ENCODE measurements around the gene PRTN3. TPM values are rescaled to one million over a fixed set of nuclear protein-coding genes. Genes with fewer than 3 reads are reported as not detected.

Gene PRTN3
- total and polyA plus RNA-seq, 2 of the 4 experiments (the other 2 are of a cell fraction), result not detected

- Histone ChIP-seq H3K36me3 (ENCODE audit: control insufficient read depth, insufficient read depth, low read length) (no peaks in the 10 kb centered on the region), H3K27me3 (ENCODE audit: control insufficient read depth, insufficient read depth, low read length) (peaks cover 2% of the 10 kb centered on the region; the same call in 1 of the 2 replicates), H3K23ac (ENCODE audit: low read depth, low read length) (no peak overlapping the region), H3K79me1 (ENCODE audit: low read depth in 1 of 2, low read length in 2 of 2) (no peaks in the 10 kb centered on the region), H3K56ac (ENCODE audit: extremely low read depth, insufficient read depth, low read length) (no peak overlapping the region), H3K4me1 (ENCODE audit: control insufficient read depth, insufficient read depth, low read length) (peaks cover 3% of the 10 kb centered on the region; the same call in 1 of the 2 replicates), H2AK5ac (ENCODE audit: low read depth, low read length) (no peak overlapping the region), H3K9me1 (ENCODE audit: insufficient read depth, low read length) (no peaks in the 10 kb centered on the region), H4K20me1 (ENCODE audit: insufficient read depth, low read length) (no peaks in the 10 kb centered on the region), H3K4me2 (ENCODE audit: low read depth, low read length) (no peak overlapping the region), H3K4me3 (ENCODE audit: insufficient read depth, low read depth, low read length) (no peak overlapping the region), H3K27ac (ENCODE audit: insufficient read depth, low read length) (no peak overlapping the region), H3K4ac (ENCODE audit: low read depth, low read length) (no peak overlapping the region), H4K8ac (ENCODE audit: low read depth in 2 of 2, low read length in 2 of 2) (no peak overlapping the region), H2BK20ac (ENCODE audit: low read depth, low read length) (no peak overlapping the region), H2BK120ac (ENCODE audit: low read depth, low read length) (no peak overlapping the region), H4K5ac (ENCODE audit: low read depth, low read length) (no peak overlapping the region), H2BK5ac (ENCODE audit: low read depth, low read length, poor library complexity, severe bottlenecking) (no peak overlapping the region), H3K18ac (ENCODE audit: low read depth, low read length) (no peak overlapping the region), H2BK15ac (ENCODE audit: low read depth, low read length) (no peak overlapping the region), H4K91ac (ENCODE audit: insufficient read depth, low read depth, low read length) (no peak overlapping the region), H2AK9ac (replicated peaks; ENCODE audit: low read depth, low read length, poor library complexity) (no peak overlapping the region), H2AFZ (replicated peaks; ENCODE audit: low read length, poor library complexity) (no peak overlapping the region), H3K9ac (ENCODE audit: low read depth, low read length) (no peak overlapping the region), H3K14ac (replicated peaks; ENCODE audit: low read depth, low read length) (no peak overlapping the region), H3K9me3 (ENCODE audit: control insufficient read depth, insufficient read depth, low read length) (no peaks in the 10 kb centered on the region)
- DNase-seq (no peak), ATAC-seq (ENCODE audit: low read depth) (no peak)
- WGBS, 2 experiments (ENCODE audit: extremely low coverage in 2 of 2, insufficient read length in 1 of 2), result no CpG with 5 or more reads among the region's 11 CpGs
- intact Hi-C loops (cut with micrococcal nuclease), result no loop called here
- POLR2A ChIA-PET (ENCODE audit: unreplicated experiment), result no interaction called here
- in situ Hi-C loops (cut with MboI; ENCODE audit: low sequenced_read_pairs), result no loop called here
- CTCF ChIA-PET, result no interaction called here
- BruUV-seq (replicated peaks), result no TSS peak
- TF ChIP-seq ELK1 (IDR thresholded peaks at IDR 0.05; ENCODE audit: borderline replicate concordance, low read depth, low read length) (no peak), CHD1 (IDR thresholded peaks at IDR 0.05; ENCODE audit: low read depth, low read length) (no peak), RFX5 (IDR thresholded peaks at IDR 0.05; ENCODE audit: low read depth, low read length) (no peak), SMC3 (IDR thresholded peaks at IDR 0.05; ENCODE audit: low read depth, low read length) (no peak), CTCF (conservative IDR thresholded peaks at IDR 0.05; ENCODE audit: low read depth, low read length) (no peak), NFE2L2 (IDR thresholded peaks at IDR 0.05; ENCODE audit: low read depth, low read length) (no peak), FOS (IDR thresholded peaks at IDR 0.05; ENCODE audit: low read depth, low read length) (no peak), MAFK (IDR thresholded peaks at IDR 0.05; ENCODE audit: low read depth, low read length) (no peak), RCOR1 (IDR thresholded peaks at IDR 0.05; ENCODE audit: insufficient replicate concordance, low read length) (no peak), RAD21 (IDR thresholded peaks at IDR 0.05; ENCODE audit: low read length) (no peak), CEBPB (IDR thresholded peaks at IDR 0.05; ENCODE audit: low read depth, low read length) (no peak), BHLHE40 (IDR thresholded peaks at IDR 0.05; ENCODE audit: low read depth, low read length) (no peak), USF2 (IDR thresholded peaks at IDR 0.05; ENCODE audit: low read depth, low read length) (no peak), MXI1 (IDR thresholded peaks at IDR 0.05; ENCODE audit: borderline replicate concordance, low read depth, low read length) (no peak), POLR2A (IDR thresholded peaks at IDR 0.05; ENCODE audit: low read depth, low read length) (no peak), MAZ (IDR thresholded peaks at IDR 0.05; ENCODE audit: borderline replicate concordance, low read depth, low read length) (no peak)
- dilution Hi-C loops (cut with HindIII; ENCODE audit: low sequenced_read_pairs, unreplicated experiment), result no loop called here
Measured at GRCh38 chr19:827314-827709, 13.5 kb upstream of the PRTN3 start.
